ENCODE data around the gene SS18L1. TPM values are rescaled to one million over a fixed set of nuclear protein-coding genes. Genes with fewer than 3 reads are reported as not detected.

The SS18L1 gene
- total RNA-seq, 1 experiment from 2014 or later = 28.1 TPM

- peaks cover 56 to 57% of the 10 kb centered on the region in 2 experiments for H3K36me3 ChIP-seq (ENCODE audit: control insufficient read depth in 1 of 2, insufficient read depth in 2 of 2, low read length in 2 of 2)
- DNase-seq (ENCODE audit: low read depth, low spot score) = no peak
- H3K27me3 ChIP-seq (ENCODE audit: insufficient read depth, low read length) = no peaks in the 10 kb centered on the region
- ChIA-PET CTCF (no interaction called here), POLR2A (no interaction called here), RAD21 (ENCODE audit: low non-redundant PET in 1 of 2, low total read pairs in 2 of 2, uncharacterized antibody in 2 of 2, unreplicated experiment in 2 of 2) (no interaction called here)
- no peaks in the 10 kb centered on the region for H4K20me1 ChIP-seq (ENCODE audit: insufficient read depth)
- intact Hi-C loops (cut with micrococcal nuclease) = no loop called here
- peaks cover 7% of the 10 kb centered on the region; the same call in 1 of the 2 replicates for H3K79me2 ChIP-seq (ENCODE audit: insufficient read depth, low read length)
- no TSS peak for BruUV-seq (replicated peaks)
- no peak for TF ChIP-seq RAD21 (IDR thresholded peaks at IDR 0.05; ENCODE audit: low read depth)
- no peak for TF ChIP-seq ZNF274 (IDR thresholded peaks at IDR 0.05; ENCODE audit: low read depth, low read length)
- no peak overlapping the region for H3K4me2 ChIP-seq (ENCODE audit: low read length)
- H3K9ac ChIP-seq (ENCODE audit: low read length) = no peak overlapping the region
- no peaks in the 10 kb centered on the region for H3K9me2 ChIP-seq (ENCODE audit: insufficient read depth)
- no peak overlapping the region for H2AFZ ChIP-seq (ENCODE audit: low read depth, low read length, poor library complexity, severe bottlenecking)
- H3K27ac ChIP-seq (ENCODE audit: low read depth, low read length) = no peak overlapping the region
- no peaks in the 10 kb centered on the region for H3K9me3 ChIP-seq (ENCODE audit: control insufficient read depth in 1 of 2, insufficient read depth in 1 of 2, low read depth in 1 of 2, low read length in 2 of 2)
- no peak for ATAC-seq
- no peak overlapping the region for H3K4me3 ChIP-seq (replicated peaks in 1 of 2; ENCODE audit: low read depth in 1 of 2, low read length in 2 of 2)
- no peaks in the 10 kb centered on the region for H3K4me1 ChIP-seq (ENCODE audit: control insufficient read depth in 1 of 2, insufficient read depth in 2 of 2, low read length in 2 of 2)
Measured at GRCh38 chr20:62131560-62132320, 11.8 kb upstream of the SS18L1 start.

DNA sequence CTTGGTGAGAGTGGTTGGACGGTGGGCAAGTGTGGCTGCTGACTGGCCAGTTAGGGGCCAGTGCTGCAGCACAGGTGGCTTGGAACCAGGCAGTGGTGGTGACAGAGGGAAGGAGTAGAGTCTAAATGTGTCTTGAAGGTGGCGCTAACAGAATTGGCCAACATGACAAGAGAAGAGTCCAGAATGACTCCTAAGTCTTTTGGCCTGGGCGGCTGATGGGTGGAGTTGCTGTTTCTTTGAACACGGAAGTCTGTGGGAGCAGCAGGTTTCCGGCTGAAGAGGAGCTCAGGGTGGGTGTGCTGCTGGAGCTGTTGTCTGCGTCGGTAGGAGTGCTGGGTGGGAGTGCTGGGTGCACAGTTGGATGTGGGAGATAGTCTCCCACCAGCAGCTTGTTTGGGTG is 11.1 kb upstream of the SS18L1 start:
- ChIA-PET RAD21 (ENCODE audit: low non-redundant PET in 1 of 2, low total read pairs in 2 of 2, uncharacterized antibody in 2 of 2, unreplicated experiment in 2 of 2) (no interaction called here), POLR2A (no interaction called here), CTCF (interaction anchor here (0.7 kb wide), 1 partner anchor 67 kb away, joined by 3 read pairs; the partner anchor contains the start of gene TAF4)
- no peaks in the 10 kb centered on the region for H3K27me3 ChIP-seq (ENCODE audit: insufficient read depth, low read length)
- H3K9me2 ChIP-seq (ENCODE audit: insufficient read depth) = no peaks in the 10 kb centered on the region
- peaks cover 1% of the 10 kb centered on the region; the same call in 1 of the 2 replicates for H4K20me1 ChIP-seq (ENCODE audit: insufficient read depth)
- no peak overlapping the region for H2AFZ ChIP-seq (ENCODE audit: low read depth, low read length, poor library complexity, severe bottlenecking)
- BruUV-seq (replicated peaks) = no TSS peak
- H3K9me3 ChIP-seq (ENCODE audit: control insufficient read depth in 1 of 2, insufficient read depth in 1 of 2, low read depth in 1 of 2, low read length in 2 of 2) = no peaks in the 10 kb centered on the region
- peaks cover 8% of the 10 kb centered on the region; the same call in 1 of the 2 replicates for H3K79me2 ChIP-seq (ENCODE audit: insufficient read depth, low read length)
- H3K27ac ChIP-seq (ENCODE audit: low read depth, low read length) = no peak overlapping the region
- no peak for DNase-seq (ENCODE audit: low read depth, low spot score)
- TF ChIP-seq CTCF (IDR thresholded peaks at IDR 0.05 in 2 of 3, conservative IDR thresholded peaks at IDR 0.05 in 1 of 3; ENCODE audit: borderline replicate concordance in 1 of 3, insufficient read depth in 1 of 3, low read depth in 2 of 3, low read length in 2 of 3) (no peak), EGR1 (IDR thresholded peaks at IDR 0.05; ENCODE audit: low read depth) (no peak), POLR2A (IDR thresholded peaks at IDR 0.05; ENCODE audit: borderline replicate concordance, extremely low read depth, insufficient read depth, insufficient read length) (no peak), YY1 (IDR thresholded peaks at IDR 0.05; ENCODE audit: extremely low read depth, insufficient replicate concordance, low read depth, low read length) (no peak), SRF (IDR thresholded peaks at IDR 0.05; ENCODE audit: low read depth) (no peak), ZFX (IDR thresholded peaks at IDR 0.05) (no peak), EZH2phosphoT487 (IDR thresholded peaks at IDR 0.05; ENCODE audit: borderline replicate concordance) (no peak), TCF7L2 (IDR thresholded peaks at IDR 0.05; ENCODE audit: borderline replicate concordance, extremely low read depth, insufficient read depth, insufficient read length) (no peak), EZH2 (IDR thresholded peaks at IDR 0.05) (no peak), FOSL1 (IDR thresholded peaks at IDR 0.05; ENCODE audit: low read depth) (no peak), MAX (IDR thresholded peaks at IDR 0.05) (no peak), ELF1 (IDR thresholded peaks at IDR 0.05; ENCODE audit: borderline replicate concordance, low read depth) (no peak)
- TF ChIP-seq, protein P1, sequence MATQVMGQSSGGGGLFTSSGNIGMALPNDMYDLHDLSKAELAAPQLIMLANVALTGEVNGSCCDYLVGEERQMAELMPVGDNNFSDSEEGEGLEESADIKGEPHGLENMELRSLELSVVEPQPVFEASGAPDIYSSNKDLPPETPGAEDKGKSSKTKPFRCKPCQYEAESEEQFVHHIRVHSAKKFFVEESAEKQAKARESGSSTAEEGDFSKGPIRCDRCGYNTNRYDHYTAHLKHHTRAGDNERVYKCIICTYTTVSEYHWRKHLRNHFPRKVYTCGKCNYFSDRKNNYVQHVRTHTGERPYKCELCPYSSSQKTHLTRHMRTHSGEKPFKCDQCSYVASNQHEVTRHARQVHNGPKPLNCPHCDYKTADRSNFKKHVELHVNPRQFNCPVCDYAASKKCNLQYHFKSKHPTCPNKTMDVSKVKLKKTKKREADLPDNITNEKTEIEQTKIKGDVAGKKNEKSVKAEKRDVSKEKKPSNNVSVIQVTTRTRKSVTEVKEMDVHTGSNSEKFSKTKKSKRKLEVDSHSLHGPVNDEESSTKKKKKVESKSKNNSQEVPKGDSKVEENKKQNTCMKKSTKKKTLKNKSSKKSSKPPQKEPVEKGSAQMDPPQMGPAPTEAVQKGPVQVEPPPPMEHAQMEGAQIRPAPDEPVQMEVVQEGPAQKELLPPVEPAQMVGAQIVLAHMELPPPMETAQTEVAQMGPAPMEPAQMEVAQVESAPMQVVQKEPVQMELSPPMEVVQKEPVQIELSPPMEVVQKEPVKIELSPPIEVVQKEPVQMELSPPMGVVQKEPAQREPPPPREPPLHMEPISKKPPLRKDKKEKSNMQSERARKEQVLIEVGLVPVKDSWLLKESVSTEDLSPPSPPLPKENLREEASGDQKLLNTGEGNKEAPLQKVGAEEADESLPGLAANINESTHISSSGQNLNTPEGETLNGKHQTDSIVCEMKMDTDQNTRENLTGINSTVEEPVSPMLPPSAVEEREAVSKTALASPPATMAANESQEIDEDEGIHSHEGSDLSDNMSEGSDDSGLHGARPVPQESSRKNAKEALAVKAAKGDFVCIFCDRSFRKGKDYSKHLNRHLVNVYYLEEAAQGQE (IDR thresholded peaks at IDR 0.05; ENCODE audit: low read depth) = no peak
- intact Hi-C loops (cut with micrococcal nuclease) = no loop called here
- peaks cover 54 to 55% of the 10 kb centered on the region in 2 experiments for H3K36me3 ChIP-seq (ENCODE audit: control insufficient read depth in 1 of 2, insufficient read depth in 2 of 2, low read length in 2 of 2)
- no peak overlapping the region for H3K4me2 ChIP-seq (ENCODE audit: low read length)
- H3K4me3 ChIP-seq (replicated peaks in 1 of 2; ENCODE audit: low read depth in 1 of 2, low read length in 2 of 2) = no peak overlapping the region
- no peak for ATAC-seq
- no peaks in the 10 kb centered on the region for H3K4me1 ChIP-seq (ENCODE audit: control insufficient read depth in 1 of 2, insufficient read depth in 2 of 2, low read length in 2 of 2)
- no peak overlapping the region for H3K9ac ChIP-seq (ENCODE audit: low read length)

All from HCT116 (cell line).